ENCODE measurements around the gene ADCY1. TPM values are rescaled to one million over a fixed set of nuclear protein-coding genes. Genes with fewer than 3 reads are reported as not detected.

The ADCY1 gene
- total and polyA plus RNA-seq, 3 experiments from 2014 or later, result 0.79 to 1.3 TPM; not detected in 1

- peaks cover 0 to 3% (median 0%) of the 10 kb centered on the region in 5 donors for H3K9me3 Mint-ChIP-seq
- ChIA-PET CTCF (no interaction called here), POLR2A (no interaction called here)
- no peak overlapping the region for H3K27ac ChIP-seq (ENCODE audit: low read depth, low read length)
- H3K4me1 ChIP-seq (ENCODE audit: insufficient read depth, low read length), result no peaks in the 10 kb centered on the region
- H3K4me3 ChIP-seq (ENCODE audit: low read length), result no peak overlapping the region
- peaks cover 0 to 11% (median 3%) of the 10 kb centered on the region in 3 donors for H3K4me1 Mint-ChIP-seq
- H3K27me3 Mint-ChIP-seq, result peaks cover 32 to 48% of the 10 kb centered on the region in 2 donors
- H3K4me3 Mint-ChIP-seq, result peak overlapping the region in 3 of 7 donors; percentile 17 to 44 (median 41)
- no peaks in the 10 kb centered on the region for H3K9me3 ChIP-seq (ENCODE audit: low read length)
- no peak for DNase-seq
- H3K36me3 Mint-ChIP-seq, result no peaks in the 10 kb centered on the region
- no peak overlapping the region for H3K27ac Mint-ChIP-seq
- H3K27me3 ChIP-seq (ENCODE audit: insufficient read depth, low read length, poor library complexity, severe bottlenecking), result no peaks in the 10 kb centered on the region
- no peaks in the 10 kb centered on the region for H3K36me3 ChIP-seq (ENCODE audit: insufficient read depth, low read length)
These were observed 964 bp upstream of the ADCY1 start for GRCh38 chr7:45573204-45573603.

GRCh38 chr7:45574416-45574668 is 174 bp downstream of the ADCY1 start:
- CTCF ChIA-PET, result no interaction called here

GRCh38 chr7:45574669-45575500 is 717 bp downstream of the ADCY1 start:
- no peak for DNase-seq
- H3K27ac Mint-ChIP-seq, result no peak overlapping the region

More at GRCh38 chr7:45574416-45574668, 174 bp downstream of the ADCY1 start:
- H3K4me3 Mint-ChIP-seq, result no peak overlapping the region
- no peaks in the 10 kb centered on the region for H3K9me3 ChIP-seq (ENCODE audit: low read length)
- no peaks in the 10 kb centered on the region for H3K36me3 Mint-ChIP-seq
- H3K27ac ChIP-seq (ENCODE audit: low read depth, low read length), result no peak overlapping the region
- POLR2A ChIA-PET, result no interaction called here
- no peaks in the 10 kb centered on the region for H3K4me1 ChIP-seq (ENCODE audit: insufficient read depth, low read length)
- peaks cover 0 to 3% (median 0%) of the 10 kb centered on the region in 5 donors for H3K9me3 Mint-ChIP-seq
- H3K4me1 Mint-ChIP-seq, result peaks cover 0 to 11% (median 3%) of the 10 kb centered on the region in 3 donors
- no peak for DNase-seq
- H3K36me3 ChIP-seq (ENCODE audit: insufficient read depth, low read length), result no peaks in the 10 kb centered on the region
- no peak overlapping the region for H3K4me3 ChIP-seq (ENCODE audit: low read length)
- H3K27me3 ChIP-seq (ENCODE audit: insufficient read depth, low read length, poor library complexity, severe bottlenecking), result no peaks in the 10 kb centered on the region
- peaks cover 33 to 48% of the 10 kb centered on the region in 2 donors for H3K27me3 Mint-ChIP-seq
- no peak overlapping the region for H3K27ac Mint-ChIP-seq

GRCh38 chr7:45575501-45576248 is 1.5 kb downstream of the ADCY1 start:
- peak overlapping the region in 1 of 7 donors; percentile 68 for H3K4me3 Mint-ChIP-seq
- peaks cover 0 to 3% (median 0%) of the 10 kb centered on the region in 5 donors for H3K9me3 Mint-ChIP-seq
- no peak for DNase-seq
- Histone ChIP-seq H3K27ac (ENCODE audit: low read depth, low read length) (no peak overlapping the region), H3K36me3 (ENCODE audit: insufficient read depth, low read length) (no peaks in the 10 kb centered on the region), H3K9me3 (ENCODE audit: low read length) (no peaks in the 10 kb centered on the region), H3K4me1 (ENCODE audit: insufficient read depth, low read length) (no peaks in the 10 kb centered on the region), H3K27me3 (ENCODE audit: insufficient read depth, low read length, poor library complexity, severe bottlenecking) (no peaks in the 10 kb centered on the region), H3K4me3 (ENCODE audit: low read length) (no peak overlapping the region)
- peaks cover 34 to 43% of the 10 kb centered on the region in 2 donors for H3K27me3 Mint-ChIP-seq
- ChIA-PET CTCF (no interaction called here), POLR2A (no interaction called here)
- H3K4me1 Mint-ChIP-seq, result peaks cover 0 to 11% (median 3%) of the 10 kb centered on the region in 3 donors
- no peaks in the 10 kb centered on the region for H3K36me3 Mint-ChIP-seq
- H3K27ac Mint-ChIP-seq, result no peak overlapping the region

More at GRCh38 chr7:45574669-45575500, 717 bp downstream of the ADCY1 start:
- Mint-ChIP-seq H3K4me3 (no peak overlapping the region), H3K9me3 (peaks cover 0 to 3% (median 0%) of the 10 kb centered on the region in 5 donors), H3K36me3 (no peaks in the 10 kb centered on the region), H3K27me3 (peaks cover 34 to 48% of the 10 kb centered on the region in 2 donors), H3K4me1 (peaks cover 0 to 11% (median 3%) of the 10 kb centered on the region in 3 donors)
- Histone ChIP-seq H3K27ac (ENCODE audit: low read depth, low read length) (no peak overlapping the region), H3K27me3 (ENCODE audit: insufficient read depth, low read length, poor library complexity, severe bottlenecking) (no peaks in the 10 kb centered on the region), H3K4me3 (ENCODE audit: low read length) (no peak overlapping the region), H3K9me3 (ENCODE audit: low read length) (no peaks in the 10 kb centered on the region), H3K36me3 (ENCODE audit: insufficient read depth, low read length) (no peaks in the 10 kb centered on the region), H3K4me1 (ENCODE audit: insufficient read depth, low read length) (no peaks in the 10 kb centered on the region)
- ChIA-PET POLR2A (no interaction called here), CTCF (no interaction called here)

GRCh38 chr7:45576249-45576929 is 2.2 kb downstream of the ADCY1 start:
- Mint-ChIP-seq H3K27me3 (peaks cover 29 to 43% of the 10 kb centered on the region in 2 donors), H3K9me3 (peaks cover 0 to 3% (median 0%) of the 10 kb centered on the region in 5 donors), H3K4me1 (peaks cover 0 to 11% (median 3%) of the 10 kb centered on the region in 3 donors), H3K27ac (no peak overlapping the region), H3K4me3 (peak overlapping the region in 1 of 7 donors; percentile 23), H3K36me3 (no peaks in the 10 kb centered on the region)
- no peaks in the 10 kb centered on the region for H3K4me1 ChIP-seq (ENCODE audit: insufficient read depth, low read length)
- H3K4me3 ChIP-seq (ENCODE audit: low read length), result no peak overlapping the region
- H3K27me3 ChIP-seq (ENCODE audit: insufficient read depth, low read length, poor library complexity, severe bottlenecking), result no peaks in the 10 kb centered on the region
- ChIA-PET POLR2A (no interaction called here), CTCF (no interaction called here)
- H3K27ac ChIP-seq (ENCODE audit: low read depth, low read length), result no peak overlapping the region
- no peaks in the 10 kb centered on the region for H3K9me3 ChIP-seq (ENCODE audit: low read length)
- no peak for DNase-seq
- no peaks in the 10 kb centered on the region for H3K36me3 ChIP-seq (ENCODE audit: insufficient read depth, low read length)

- ChIA-PET CTCF (no interaction called here), POLR2A (no interaction called here)
- Histone ChIP-seq H3K9me3 (ENCODE audit: low read length) (no peaks in the 10 kb centered on the region), H3K4me3 (ENCODE audit: low read length) (no peak overlapping the region), H3K27ac (ENCODE audit: low read depth, low read length) (no peak overlapping the region), H3K27me3 (ENCODE audit: insufficient read depth, low read length, poor library complexity, severe bottlenecking) (no peaks in the 10 kb centered on the region), H3K36me3 (ENCODE audit: insufficient read depth, low read length) (no peaks in the 10 kb centered on the region), H3K4me1 (ENCODE audit: insufficient read depth, low read length) (no peaks in the 10 kb centered on the region)
- Mint-ChIP-seq H3K27me3 (peaks cover 23 to 27% of the 10 kb centered on the region in 2 donors), H3K9me3 (peaks cover 0 to 3% (median 0%) of the 10 kb centered on the region in 5 donors), H3K27ac (no peak overlapping the region), H3K36me3 (no peaks in the 10 kb centered on the region), H3K4me1 (peaks cover 0 to 9% (median 3%) of the 10 kb centered on the region in 3 donors), H3K4me3 (no peak overlapping the region)
- no peak for DNase-seq
These were observed 3.9 kb downstream of the ADCY1 start for GRCh38 chr7:45578022-45578421.

GRCh38 chr7:45578467-45578866 is 4.3 kb downstream of the ADCY1 start:
- CTCF ChIA-PET, result no interaction called here
- DNase-seq, result no peak
- no peak overlapping the region for H3K27ac Mint-ChIP-seq
- Histone ChIP-seq H3K27me3 (ENCODE audit: insufficient read depth, low read length, poor library complexity, severe bottlenecking) (no peaks in the 10 kb centered on the region), H3K36me3 (ENCODE audit: insufficient read depth, low read length) (no peaks in the 10 kb centered on the region), H3K4me3 (ENCODE audit: low read length) (no peak overlapping the region), H3K4me1 (ENCODE audit: insufficient read depth, low read length) (no peaks in the 10 kb centered on the region), H3K27ac (ENCODE audit: low read depth, low read length) (no peak overlapping the region), H3K9me3 (ENCODE audit: low read length) (no peaks in the 10 kb centered on the region)
- no peaks in the 10 kb centered on the region for H3K36me3 Mint-ChIP-seq
- H3K9me3 Mint-ChIP-seq, result no peaks in the 10 kb centered on the region
- POLR2A ChIA-PET, result no interaction called here
- H3K4me1 Mint-ChIP-seq, result peaks cover 0 to 5% (median under 1%) of the 10 kb centered on the region in 3 donors
- peaks cover 19 to 23% of the 10 kb centered on the region in 2 donors for H3K27me3 Mint-ChIP-seq
- no peak overlapping the region for H3K4me3 Mint-ChIP-seq

- H3K36me3 ChIP-seq (ENCODE audit: insufficient read depth, low read length), result no peaks in the 10 kb centered on the region
- Mint-ChIP-seq H3K4me1 (no peaks in the 10 kb centered on the region), H3K36me3 (no peaks in the 10 kb centered on the region), H3K9me3 (no peaks in the 10 kb centered on the region), H3K4me3 (no peak overlapping the region), H3K27ac (no peak overlapping the region), H3K27me3 (peaks cover 16 to 18% of the 10 kb centered on the region in 2 donors)
- ChIA-PET CTCF (no interaction called here), POLR2A (no interaction called here)
- no peaks in the 10 kb centered on the region for H3K27me3 ChIP-seq (ENCODE audit: insufficient read depth, low read length, poor library complexity, severe bottlenecking)
- no peak for DNase-seq
- H3K4me3 ChIP-seq (ENCODE audit: low read length), result no peak overlapping the region
- H3K9me3 ChIP-seq (ENCODE audit: low read length), result no peaks in the 10 kb centered on the region
- no peak overlapping the region for H3K27ac ChIP-seq (ENCODE audit: low read depth, low read length)
- no peaks in the 10 kb centered on the region for H3K4me1 ChIP-seq (ENCODE audit: insufficient read depth, low read length)
These were observed 5.2 kb downstream of the ADCY1 start for GRCh38 chr7:45579391-45579801.

Data from CD8-positive, alpha-beta memory T cell (primary cell).